NCI-H82 treated with DMSO at 0.1 percent for 48 hours (cell line): ENCODE data around the gene FICD.
"Not testable (repeated sequence)": the region's sequence is repeated elsewhere in the genome, so short reads cannot be mapped to it uniquely, and the experiment has no call there.

Experiments used
- DNase-seq: peaks from one replicate; lab custom pipeline; 2025; ENCODE audit not compliant: unreplicated experiment; lab: John Stamatoyannopoulos, UW

FICD gene

GRCh38 chr12:108531929-108532848, 17.1 kb downstream of the FICD start:
- no peak for DNase-seq

GRCh38 chr12:108538146-108538545, 23.1 kb downstream of the FICD start:
- no peak for DNase-seq

- no peak for DNase-seq
These were observed 23.6 kb downstream of the FICD start for GRCh38 chr12:108538616-108539195.

DNA sequence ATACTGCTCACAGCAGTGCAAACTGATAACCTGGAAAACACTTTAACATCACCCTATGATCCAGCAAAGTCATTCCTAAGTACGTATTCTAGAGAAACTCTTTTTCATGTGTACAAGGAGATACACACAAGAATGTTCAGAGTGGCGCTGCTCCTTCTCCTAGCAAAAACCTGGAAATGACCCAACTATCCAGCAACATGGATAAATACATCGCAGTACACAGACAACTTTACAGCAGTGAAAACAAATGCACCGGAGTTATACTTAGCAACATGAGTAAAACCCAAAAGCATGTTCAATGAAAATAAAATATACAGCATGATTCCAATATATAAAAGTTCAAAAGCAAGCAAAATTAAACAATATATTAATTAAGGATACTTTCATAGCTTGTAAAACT, 27.2 kb downstream of the FICD start:
- DNase-seq: no peak

DNA sequence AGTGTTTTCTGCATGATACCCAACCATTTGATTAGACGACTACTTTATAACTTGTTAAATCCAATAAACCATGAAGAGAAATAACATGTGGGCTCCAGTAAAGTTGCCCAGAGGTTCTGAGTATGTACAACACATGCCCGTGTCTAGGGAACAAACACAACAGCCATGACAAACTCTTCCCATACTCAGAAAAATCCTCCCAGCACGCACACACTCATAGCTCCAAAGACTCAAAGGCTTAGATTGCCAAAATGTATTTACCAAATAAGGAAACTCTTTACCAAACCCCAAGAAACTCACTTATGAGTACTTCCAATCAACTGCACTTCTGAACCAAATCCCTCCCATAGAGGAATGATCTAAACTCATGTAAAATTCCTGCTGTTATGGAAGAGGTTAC, 28.6 kb downstream of the FICD start:
- DNase-seq: no peak

- no peak for DNase-seq
These were observed 32.6 kb downstream of the FICD start for GRCh38 chr12:108547686-108548085.

GRCh38 chr12:108548954-108549521, 34.0 kb downstream of the FICD start:
- DNase-seq: no peak

- no peak for DNase-seq
These were observed 36.5 kb downstream of the FICD start for GRCh38 chr12:108551535-108551934.

DNA sequence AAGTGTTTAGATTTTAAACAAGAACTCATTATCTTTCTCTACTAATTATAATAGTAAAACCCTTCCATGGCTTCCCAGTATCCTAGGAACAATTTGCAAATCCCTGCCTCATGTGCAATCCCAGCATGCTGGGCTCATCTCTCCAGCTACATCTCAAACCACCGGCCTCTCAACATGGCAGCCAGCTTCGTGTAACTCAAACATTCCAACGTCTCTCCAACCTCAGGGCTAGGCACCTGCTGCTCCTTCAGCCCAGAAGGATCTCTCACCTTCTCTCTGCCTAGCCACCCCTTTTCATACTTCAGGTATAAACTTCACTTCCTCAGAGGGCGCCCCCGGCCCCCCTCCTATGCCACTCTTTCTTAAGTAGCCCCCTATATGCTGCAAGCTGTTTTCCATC, 38.7 kb downstream of the FICD start:
- no peak for DNase-seq

DNA sequence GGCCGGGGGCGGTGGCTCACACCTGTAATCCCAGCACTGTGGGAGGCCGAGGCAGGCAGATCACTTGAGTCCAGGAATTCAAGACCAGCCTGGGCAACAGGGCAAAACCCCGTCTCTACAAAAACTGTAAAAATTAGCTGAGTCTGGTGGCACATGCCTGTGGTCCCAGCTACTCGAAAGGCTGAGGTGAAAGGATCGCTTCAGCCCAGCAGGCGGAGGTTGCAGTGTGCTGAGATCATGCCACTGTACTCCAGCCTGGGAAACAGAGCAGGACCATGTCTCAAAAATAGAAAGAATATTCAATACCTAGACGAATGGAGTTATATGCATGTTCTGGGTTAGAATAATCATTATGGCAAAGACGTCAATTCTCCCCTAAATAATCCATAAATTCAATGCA, 40.3 kb downstream of the FICD start:
- DNase-seq: not testable (repeated sequence)

DNA sequence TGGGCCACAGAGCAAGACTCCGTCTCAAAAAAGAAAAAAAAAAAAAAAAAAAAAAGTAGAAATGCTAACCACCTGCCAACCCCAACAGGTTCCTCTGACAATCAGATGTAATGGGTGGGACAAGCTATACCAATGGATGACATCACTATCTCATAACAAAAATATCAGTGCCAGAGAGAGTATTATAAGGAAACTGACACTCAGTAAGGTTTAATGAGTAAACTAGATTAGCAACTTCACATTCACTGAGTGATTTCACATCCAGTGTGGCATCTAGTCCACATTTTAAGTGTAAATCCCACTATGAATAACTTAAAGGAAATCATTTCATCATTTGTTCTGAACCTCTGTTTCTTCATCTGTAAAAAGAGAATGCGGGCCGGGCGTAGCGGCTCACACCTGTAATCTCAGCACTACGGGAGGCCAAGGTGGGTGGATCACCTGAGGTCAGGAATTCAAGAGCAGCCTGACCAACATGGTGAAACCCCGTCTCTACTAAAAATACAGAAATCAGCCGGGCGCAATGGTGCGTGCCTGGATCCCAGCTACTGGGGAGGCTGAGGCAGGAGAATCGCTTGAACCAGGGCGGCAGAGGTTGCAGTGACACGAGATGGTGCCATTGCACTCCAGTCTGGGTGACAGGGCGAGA, 44.1 kb downstream of the FICD start:
- no peak for DNase-seq

- no peak for DNase-seq
These were observed 44.7 kb downstream of the FICD start for GRCh38 chr12:108559748-108560147.

GRCh38 chr12:108560321-108560721, 45.2 kb downstream of the FICD start:
- DNase-seq: no peak

- peak; percentile 94 for DNase-seq
These were observed 46.0 kb downstream of the FICD start, which contains the start of gene SART3 for GRCh38 chr12:108560752-108561719. TSS of gene SART3 (minus strand) at chr12:108561173. CDS start at chr12:108561154, 19 bp downstream.

- peak; percentile 71 for DNase-seq
These were observed 46.8 kb downstream of the FICD start for GRCh38 chr12:108561852-108562347.

GRCh38 chr12:108562348-108563135, 47.5 kb downstream of the FICD start, which contains the start of gene ISCU:
TSS of gene ISCU (plus strand) at chr12:108562596. CDS start at chr12:108562623, 27 bp downstream.
- DNase-seq: peak; percentile 92

DNA sequence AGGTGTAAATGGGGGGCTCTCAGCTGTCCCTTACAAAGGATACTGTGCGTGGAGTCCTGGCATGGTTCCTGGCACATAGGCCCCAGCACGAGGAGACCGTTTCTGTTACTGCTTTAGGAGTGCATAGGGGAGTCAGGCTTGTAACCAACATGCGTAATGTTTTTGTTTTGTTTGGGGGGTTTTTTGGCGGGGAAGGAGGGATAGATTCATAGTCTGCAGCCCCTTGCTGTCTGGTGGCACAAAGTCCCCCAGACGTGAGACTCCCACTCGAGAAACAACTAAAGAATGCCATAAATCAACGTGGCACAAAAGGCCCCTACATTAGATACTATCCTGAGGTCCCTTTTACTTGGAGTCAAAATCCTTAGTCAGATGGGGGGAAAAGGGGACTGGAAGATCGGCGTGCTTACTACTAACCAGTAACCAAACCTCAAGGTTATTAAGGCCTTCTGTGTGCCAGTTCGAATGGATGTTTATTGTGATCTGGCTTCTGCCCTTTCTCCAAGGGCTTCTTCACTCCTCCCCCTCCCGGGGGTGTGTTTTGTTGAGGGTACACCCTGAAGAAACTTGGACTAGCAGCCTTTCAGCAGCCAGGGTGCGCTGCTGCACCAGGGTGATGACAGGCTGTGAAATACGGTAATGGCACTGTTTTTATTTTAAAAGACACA, 48.2 kb downstream of the FICD start:
- peak; percentile 47 for DNase-seq

DNA sequence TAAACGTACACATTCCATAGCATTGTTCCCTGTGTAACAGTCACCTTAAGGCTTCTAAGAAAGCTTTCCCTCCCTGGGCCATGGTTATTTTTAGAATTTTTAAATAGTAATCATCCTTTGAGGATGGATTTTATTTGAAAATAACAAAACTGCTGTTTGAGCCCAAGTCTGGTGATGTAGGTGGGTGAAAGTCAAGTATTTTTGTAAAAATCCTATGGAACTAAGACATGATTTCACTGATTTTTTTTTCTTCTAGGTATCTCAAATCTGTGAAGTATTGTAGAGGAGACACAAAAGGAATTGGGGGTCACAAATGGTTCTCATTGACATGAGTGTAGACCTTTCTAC, 48.7 kb downstream of the FICD start:
- DNase-seq: no peak

- DNase-seq: no peak
These were observed 49.6 kb downstream of the FICD start for GRCh38 chr12:108564724-108565123.
